ENCODE data around the gene FSTL5. TPM values are rescaled to one million over a fixed set of nuclear protein-coding genes. Genes with fewer than 3 reads are reported as not detected.

Gene FSTL5
- total and polyA plus RNA-seq, 2 donors (not counting 3 experiments of a cell fraction or from before 2014, with no cell fraction given), result 1.3 to 1.9 TPM

GRCh38 chr4:161350946-161351345 is 812.9 kb downstream of the FSTL5 start:
- Histone ChIP-seq H3K27me3 (ENCODE audit: control insufficient read depth in 2 of 2, insufficient read depth in 2 of 2, low read length in 2 of 2) (no peaks in the 10 kb centered on the region), H2AFZ (ENCODE audit: low read depth, low read length) (no peak overlapping the region), H3K4me1 (ENCODE audit: control insufficient read depth, extremely low read depth, insufficient read depth, low read length) (no peaks in the 10 kb centered on the region), H3K4me3 (replicated peaks in 1 of 3; ENCODE audit: insufficient read depth in 1 of 3, low read depth in 1 of 3, low read length in 3 of 3) (no peak overlapping the region), H3K9ac (replicated peaks; ENCODE audit: extremely low read depth, insufficient read depth, low read length) (no peak overlapping the region), H3K4me2 (ENCODE audit: insufficient read depth, low read length) (no peak overlapping the region), H3K79me2 (ENCODE audit: control insufficient read depth, insufficient read depth, low read length) (no peaks in the 10 kb centered on the region), H3K27ac (ENCODE audit: insufficient read depth, low read depth, low read length) (no peak overlapping the region), H3K9me3 (replicated peaks; ENCODE audit: control insufficient read depth, insufficient read depth, low read length) (no peaks in the 10 kb centered on the region), H3K9me1 (replicated peaks; ENCODE audit: control insufficient read depth, extremely low read depth, insufficient read depth, low read length) (no peaks in the 10 kb centered on the region), H4K20me1 (replicated peaks; ENCODE audit: control insufficient read depth, extremely low read depth, insufficient read depth, low read length) (no peaks in the 10 kb centered on the region), H3K36me3 (ENCODE audit: control insufficient read depth in 2 of 2, extremely low read depth in 1 of 2, insufficient read depth in 2 of 2, low read length in 2 of 2) (no peaks in the 10 kb centered on the region)
- DNase-seq (ENCODE audit: low read depth, low spot score), result no peak
- intact Hi-C loops (cut with micrococcal nuclease) (no loop called here), dilution Hi-C loops (cut with MboI; ENCODE audit: extremely low pct_ligation_motif_present, low sequenced_read_pairs) (no loop called here)
- BruUV-seq (replicated peaks), result no TSS peak
- ChIA-PET CTCF (no interaction called here), POLR2A (no interaction called here)
- no peak for TF ChIP-seq GATA2 (IDR thresholded peaks at IDR 0.05; ENCODE audit: insufficient read depth, insufficient read length, low read depth, low read length)
- no peak for TF ChIP-seq MYC (IDR thresholded peaks at IDR 0.05; ENCODE audit: low read depth, low read length)
- no peak for TF ChIP-seq FOS (IDR thresholded peaks at IDR 0.05; ENCODE audit: borderline replicate concordance, insufficient read depth, low read length)
- TF ChIP-seq EZH2 (IDR thresholded peaks at IDR 0.05; ENCODE audit: borderline replicate concordance, low read depth, low read length, severe bottlenecking), result no peak
- no peak for TF ChIP-seq JUN (IDR thresholded peaks at IDR 0.05; ENCODE audit: borderline replicate concordance, insufficient read depth, insufficient read length, low read depth)
- TF ChIP-seq MAX (IDR thresholded peaks at IDR 0.05; ENCODE audit: insufficient read depth, insufficient read length), result no peak
- no peak for TF ChIP-seq CTCF (IDR thresholded peaks at IDR 0.05; ENCODE audit: extremely low read depth in 1 of 2, insufficient read depth in 1 of 2, low read depth in 1 of 2, low read length in 2 of 2)
- no peak for TF ChIP-seq POLR2AphosphoS5 (IDR thresholded peaks at IDR 0.05; ENCODE audit: insufficient read depth, low read depth, low read length)
- TF ChIP-seq POLR2A (IDR thresholded peaks at IDR 0.05; ENCODE audit: low read depth, low read length), result no peak
- FAIRE-seq, result no peak

Measured in endothelial cell of umbilical vein (primary cell).